Transverse colon (tissue), 4 donors: Measurements from ENCODE around the gene FBXL19. TPM values are rescaled to one million over a fixed set of nuclear protein-coding genes. Genes with fewer than 3 reads are reported as not detected.
A peak's percentile ranks its signal among the peaks of the same experiment; 100 is the strongest.

Experiments
- DNase-seq: peaks from one replicate; pipeline ENCODE4 v3.0.0-alpha.2; 2019
- H3K27ac ChIP-seq, 4 donors: fragments of 200-600 bp; sonication (generic); 2 replicates each; pipeline ENCODE4 v1.5.1; 2016 to 2018; ENCODE audit warnings: inconsistent platforms in 4 of 4
- H3K27me3 ChIP-seq: fragments of 200-600 bp; sonication (generic); 2 replicates; pipeline ENCODE4 v1.5.1; 2017; ENCODE audit warnings: inconsistent platforms
- H3K36me3 ChIP-seq, 4 donors: fragments of 200-600 bp; sonication (generic); 2 replicates each; pipeline ENCODE4 v1.5.1; 2017 to 2019; ENCODE audit warnings: inconsistent platforms in 4 of 4
- H3K4me1 ChIP-seq, 4 donors: fragments of 200-600 bp; sonication (generic); 2 replicates each; pipeline ENCODE4 v1.5.1; 2017 to 2020; ENCODE audit warnings: inconsistent platforms in 4 of 4
- H3K4me3 ChIP-seq, 4 donors: fragments of 200-600 bp; sonication (generic); 1 replicate in 1 of 4; 2 replicates in 3 of 4; pipeline versions ENCODE4 v1.5.1 to v1.6.1; 2017 to 2019; ENCODE audit warnings: inconsistent platforms in 4 of 4
- H3K9me3 ChIP-seq, 2 donors: fragments of 200-600 bp; sonication (generic); 2 replicates each; pipeline ENCODE4 v1.5.1; 2017 to 2019; ENCODE audit warnings: inconsistent platforms in 2 of 2
- CTCF ChIP-seq, 5 experiments: fragments of 200-600 bp in 3 of 5; fragments of 450-650 bp in 2 of 5; sonication (generic) in 3 of 5; IDR thresholded peaks; 1 replicate in 2 of 5; 2 replicates in 3 of 5; pipeline ENCODE4 v1.5.1; 2016 to 2017; ENCODE audit warnings: antibody characterized with exemption in 5 of 5, inconsistent platforms in 3 of 5, mild to moderate bottlenecking in 2 of 5, moderate library complexity in 1 of 5
- EP300 ChIP-seq: sonication (generic); formaldehyde crosslinking; IDR thresholded peaks from one replicate; pipeline ENCODE4 v1.6.1; 2017; ENCODE audit warnings: antibody characterized with exemption, low read depth
- POLR2A ChIP-seq: fragments of 450-650 bp; IDR thresholded peaks from one replicate; pipeline ENCODE4 v1.6.1; 2016; ENCODE audit warnings: antibody characterized with exemption, mild to moderate bottlenecking, moderate library complexity
- POLR2AphosphoS5 ChIP-seq, 3 donors: sonication (generic); formaldehyde crosslinking; IDR thresholded peaks; one replicate each; pipeline ENCODE4 v1.6.1; 2016; ENCODE audit warnings: antibody characterized with exemption in 3 of 3
- WGBS, 2 donors: methylation state at CpG; one replicate each; pipeline ENCODE4 v1.1.5; 2018; ENCODE audit warnings: low coverage in 1 of 2; 5-methylcytosine and 5-hydroxymethylcytosine counted together
- in situ Hi-C, 4 donors: fragments of 200-750 bp; cut with MboI; loops; one replicate each; pipeline versions ENCODE4 v1.15.0 to v1.15.1; 2017; ENCODE audit warnings: low sequenced_read_pairs in 3 of 4, low pct_ligation_motif_present in 1 of 4, low pct_unique_long_range_greater_than_20kb in 1 of 4
- intact Hi-C: fragments of 100-400 bp; cut with DNase I; formaldehyde crosslinking; loops from one replicate; pipeline ENCODE4 v1.15.1; 2023; ENCODE audit warnings: low total_unique reads
- total RNA-seq, 4 donors: library from RNA; depleted of rRNA; stranded (reverse); fragments of >200 nt; gene quantifications; one replicate each; pipeline ENCODE4 v1.1.0, GENCODE V29; 2016

Gene FBXL19
- total RNA-seq, 4 donors from 2014 or later = 19.3 to 45.3 (median 20.3) TPM

- no peak overlapping the region for H3K27ac ChIP-seq
- H3K4me1 ChIP-seq = peaks cover 4 to 25% (median 16%) of the 10 kb centered on the region in 4 donors
- no peaks in the 10 kb centered on the region for H3K9me3 ChIP-seq
- intact Hi-C loops = no loop called here
- TF ChIP-seq EP300 (no peak), POLR2AphosphoS5 (IDR thresholded peaks at IDR 0.05) (no peak), CTCF (IDR thresholded peaks at IDR 0.05) (no peak), POLR2A (no peak)
- in situ Hi-C loops = no loop called here
- DNase-seq = no peak
- H3K27me3 ChIP-seq = no peaks in the 10 kb centered on the region
- H3K4me3 ChIP-seq = no peak overlapping the region
- peaks cover 0 to 13% (median 3%) of the 10 kb centered on the region in 4 donors for H3K36me3 ChIP-seq
Measured at GRCh38 chr16:30944352-30944751, 21.0 kb downstream of the FBXL19 start.

GRCh38 chr16:30946671-30947540 is 23.5 kb downstream of the FBXL19 start:
- Histone ChIP-seq H3K36me3 (peaks cover 0 to 13% (median 3%) of the 10 kb centered on the region in 4 donors), H3K9me3 (no peaks in the 10 kb centered on the region), H3K27ac (no peak overlapping the region), H3K4me3 (no peak overlapping the region), H3K4me1 (peaks cover 13 to 39% (median 29%) of the 10 kb centered on the region in 4 donors), H3K27me3 (no peaks in the 10 kb centered on the region)
- WGBS, 2 donors = 80 to 92% methylated on average over 3 to 38 of the region's 38 CpGs
- intact Hi-C loops (no loop called here), in situ Hi-C loops (no loop called here)
- no peak for DNase-seq
- no peak for TF ChIP-seq POLR2AphosphoS5 (IDR thresholded peaks at IDR 0.05)
- TF ChIP-seq CTCF (IDR thresholded peaks at IDR 0.05) = no peak

- TF ChIP-seq POLR2AphosphoS5 (IDR thresholded peaks at IDR 0.05) (no peak), POLR2A (no peak), CTCF (IDR thresholded peaks at IDR 0.05) (no peak), EP300 (no peak)
- in situ Hi-C loops (no loop called here), intact Hi-C loops (no loop called here)
- no peaks in the 10 kb centered on the region for H3K27me3 ChIP-seq
- H3K27ac ChIP-seq = peak overlapping the region; percentile 91 to 97 (median 94)
- peaks cover 0 to 13% (median 3%) of the 10 kb centered on the region in 4 donors for H3K36me3 ChIP-seq
- DNase-seq = no peak
- no peaks in the 10 kb centered on the region for H3K9me3 ChIP-seq
- peaks cover 9 to 33% (median 23%) of the 10 kb centered on the region in 4 donors for H3K4me1 ChIP-seq
- no peak overlapping the region for H3K4me3 ChIP-seq
- WGBS, 2 donors = 87% methylated on average over 3 of the region's 3 CpGs; no CpG with 5 or more reads in 1 of the 2 donors
Measured at GRCh38 chr16:30947541-30947858, 24.1 kb downstream of the FBXL19 start.

GRCh38 chr16:30947859-30948666 is 24.7 kb downstream of the FBXL19 start:
- Histone ChIP-seq H3K27ac (peak overlapping the region; percentile 91 to 97 (median 94)), H3K36me3 (peaks cover 0 to 13% (median 3%) of the 10 kb centered on the region in 4 donors), H3K27me3 (no peaks in the 10 kb centered on the region), H3K9me3 (no peaks in the 10 kb centered on the region), H3K4me1 (peaks cover 9 to 29% (median 20%) of the 10 kb centered on the region in 4 donors), H3K4me3 (peak overlapping the region; percentile 70 to 100 (median 81))
- WGBS, 2 donors = 51% methylated on average over 39 of the region's 44 CpGs; no CpG with 5 or more reads in 1 of the 2 donors
- peak; percentile 81 for DNase-seq
- in situ Hi-C loops (no loop called here), intact Hi-C loops (no loop called here)
- TF ChIP-seq POLR2A = no peak
